GM18873 (cell line): ENCODE measurements around the gene KEAP1.

ENCODE experiments used
- ATAC-seq: cut with Tn5 transposase; IDR thresholded peaks from one replicate; pipeline ENCODE4 v1.9.1; 2021; ENCODE audit warnings: mild to moderate bottlenecking, moderate library complexity, moderate number of reproducible peaks; ENCODE audit not compliant: unreplicated experiment, low FRiP score

Gene KEAP1

DNA sequence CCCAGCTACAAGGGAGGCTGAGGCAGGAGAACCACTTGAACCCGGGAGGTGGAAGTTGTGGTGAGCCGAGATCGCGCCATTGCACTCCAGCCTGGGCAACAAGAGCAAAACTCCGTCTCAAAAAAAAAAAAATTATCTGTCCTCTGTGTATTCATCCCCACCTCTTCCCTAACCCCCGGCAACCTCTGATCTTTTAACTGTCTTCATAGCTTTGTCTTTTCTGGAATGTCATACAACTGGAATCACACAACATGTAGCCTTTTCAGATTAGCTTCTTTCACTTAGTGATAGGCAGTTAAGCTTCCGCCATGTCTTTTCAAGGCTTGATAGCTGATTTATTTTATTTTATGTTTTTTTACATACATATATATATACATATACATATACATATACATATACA, 22.5 kb upstream of the KEAP1 start:
- ATAC-seq, result no peak

DNA sequence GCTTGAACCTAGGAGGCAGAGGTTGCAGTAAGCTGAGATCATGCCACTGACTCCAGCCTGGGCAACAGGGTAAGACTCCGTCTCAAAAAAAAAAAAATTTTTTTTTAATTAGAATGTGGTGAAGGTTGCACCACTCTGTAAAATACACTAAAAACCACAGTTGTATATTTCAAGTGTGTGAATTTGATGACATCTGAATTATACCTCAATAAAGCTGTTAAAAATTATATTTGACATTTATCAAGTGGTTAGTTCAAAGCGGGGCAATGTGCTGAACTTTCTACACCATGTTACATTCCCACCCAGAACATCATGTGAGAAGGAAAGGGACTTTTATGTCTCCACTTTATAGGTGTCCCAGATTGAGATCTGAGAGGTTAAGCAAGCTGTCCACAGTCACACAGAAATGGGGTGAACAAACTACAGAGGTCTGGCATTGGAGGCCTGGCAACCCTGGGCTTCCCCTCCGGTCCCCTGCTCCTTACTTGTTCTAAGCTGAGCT, 20.0 kb upstream of the KEAP1 start:
- no peak for ATAC-seq

- no peak for ATAC-seq
Measured at GRCh38 chr19:10521461-10522171, 18.5 kb upstream of the KEAP1 start.

DNA sequence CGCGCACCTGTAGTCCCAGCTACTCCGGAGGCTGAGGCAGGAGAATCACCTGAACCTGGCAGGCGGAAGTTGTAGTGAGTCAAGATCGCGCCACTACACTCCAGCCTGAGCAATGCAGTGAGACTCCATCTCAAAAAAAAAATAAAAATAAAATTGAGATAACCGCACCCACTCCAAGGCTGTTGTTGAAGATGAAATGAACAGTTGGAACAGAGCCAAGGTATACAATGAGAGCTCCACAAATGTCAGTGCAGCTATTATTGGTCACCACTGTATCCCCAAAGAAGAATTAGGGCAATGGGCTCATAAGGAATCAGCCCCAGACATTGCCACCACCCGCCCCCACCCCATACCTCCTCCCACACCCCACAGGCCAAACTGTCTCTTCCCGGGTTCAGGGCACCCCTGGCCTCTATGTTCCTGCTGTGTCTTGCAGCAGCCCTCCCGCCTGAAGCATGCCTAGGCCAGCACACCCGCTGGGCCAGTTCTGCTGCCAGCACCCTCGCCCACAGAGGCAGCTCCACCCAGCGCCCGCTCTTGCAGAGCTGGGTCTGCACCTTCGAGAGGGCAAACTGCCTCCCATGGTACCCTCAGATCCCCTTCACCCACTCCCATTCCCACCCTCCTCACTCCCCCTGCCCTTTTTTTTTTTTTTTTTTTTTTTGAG, 17.6 kb upstream of the KEAP1 start:
- no peak for ATAC-seq

GRCh38 chr19:10519421-10519820, 16.3 kb upstream of the KEAP1 start:
- ATAC-seq, result no peak

DNA sequence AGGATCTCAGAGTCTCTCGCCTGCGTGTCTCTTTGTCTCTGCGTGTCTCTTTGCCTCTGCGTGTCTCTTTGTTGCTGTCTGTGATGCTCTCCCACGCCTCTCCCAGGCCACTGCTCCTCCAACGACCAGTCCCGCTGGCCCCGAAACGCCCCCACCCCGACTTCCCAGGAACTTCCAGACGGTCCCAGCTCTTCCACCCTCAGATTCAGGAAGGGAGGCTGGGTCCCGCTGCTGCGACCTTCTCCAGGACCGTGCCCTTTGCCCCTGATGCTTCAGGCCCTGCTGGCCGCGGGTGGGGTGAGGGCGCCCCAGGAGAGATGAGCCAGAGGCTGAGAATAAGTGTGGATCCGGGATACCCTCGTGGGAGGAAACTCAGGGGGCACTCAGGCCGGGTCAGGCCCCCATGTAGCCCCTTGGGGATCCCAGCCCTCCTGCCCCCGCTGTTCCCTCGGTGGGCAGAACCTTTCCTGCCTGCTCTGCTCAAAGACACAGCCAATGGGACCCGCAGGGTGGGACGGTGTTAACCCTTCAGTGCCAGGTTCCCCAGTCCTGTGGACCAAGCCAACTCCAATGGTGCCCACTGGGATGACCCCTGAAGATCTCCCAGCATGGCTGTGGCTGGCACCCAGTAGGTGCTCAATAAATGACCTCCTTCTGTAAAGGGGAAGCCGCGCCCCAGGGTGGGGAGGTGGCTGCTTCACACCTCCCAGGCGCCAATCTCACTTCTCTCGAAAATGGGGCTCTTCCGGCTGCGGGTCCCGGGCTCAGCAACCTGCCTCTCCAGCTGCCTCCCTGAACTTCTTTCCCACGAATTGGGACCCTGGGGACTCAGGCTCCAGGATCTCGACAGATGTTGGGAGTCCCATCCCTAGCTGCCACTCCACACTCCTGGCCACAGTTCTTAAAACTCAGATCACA, 15.5 kb upstream of the KEAP1 start:
- ATAC-seq, result no peak

DNA sequence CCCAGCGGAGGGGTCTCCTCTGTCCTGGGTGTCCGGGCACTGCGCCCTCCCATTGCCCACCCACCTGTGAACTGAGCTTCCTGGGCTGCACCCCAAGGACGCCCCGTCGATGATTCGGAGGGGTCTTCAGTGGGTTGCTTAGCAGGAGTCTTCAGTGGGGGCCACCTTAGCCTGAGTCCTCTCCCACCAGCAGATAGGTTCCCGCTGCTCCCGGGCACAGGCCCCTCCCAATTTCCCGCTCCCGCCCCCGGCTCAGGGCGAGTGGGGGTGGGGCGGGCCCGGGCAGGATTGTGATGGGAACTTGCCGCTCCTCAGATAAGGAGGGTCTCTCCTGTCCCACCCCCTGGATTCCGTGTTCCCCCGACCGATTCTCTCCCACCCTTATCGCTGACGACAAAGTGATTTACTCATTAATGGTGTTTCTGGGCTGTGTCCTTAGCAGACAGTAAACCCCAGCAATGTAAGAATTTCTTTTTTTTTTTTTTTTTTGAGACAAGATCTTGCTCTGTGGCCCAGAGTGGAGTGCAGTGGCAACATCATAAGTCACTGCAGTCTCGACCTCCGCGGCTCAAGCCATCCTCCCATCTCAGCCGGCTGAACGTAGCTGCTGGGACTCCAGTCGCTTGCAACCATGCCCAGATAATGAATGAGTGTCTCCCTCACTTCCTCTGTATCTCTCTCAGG, 14.7 kb upstream of the KEAP1 start:
- ATAC-seq, result no peak

DNA sequence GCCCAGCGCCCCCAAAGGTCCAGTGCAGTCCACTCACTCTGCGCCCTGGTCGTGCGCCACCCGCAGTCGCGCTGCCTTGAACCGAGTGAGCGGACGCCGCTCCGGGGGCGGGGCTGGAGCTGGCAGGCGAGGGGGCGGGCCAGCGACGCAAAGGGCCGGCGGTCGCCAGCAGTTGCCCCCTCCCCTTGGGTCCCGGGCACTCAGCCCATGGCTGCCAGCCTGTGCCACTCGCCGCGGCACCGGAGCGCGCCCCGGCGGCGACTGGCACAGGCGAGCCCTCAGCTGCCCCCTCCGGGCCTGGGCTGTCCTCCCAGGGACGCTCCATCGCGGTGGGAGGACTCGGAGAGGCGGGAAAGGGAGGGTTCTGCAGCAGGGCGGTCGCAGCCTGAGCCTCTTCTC, 14.2 kb upstream of the KEAP1 start, which contains the start of gene S1PR5:
Gene S1PR5 (minus strand): TSS at position 87 of the 399 bp plus-strand sequence. CDS start 2,436 bp downstream, outside the sequence.
- no peak for ATAC-seq

GRCh38 chr19:10516671-10517286, 13.6 kb upstream of the KEAP1 start:
- ATAC-seq, result no peak

GRCh38 chr19:10516064-10516385, 12.9 kb upstream of the KEAP1 start:
- no peak for ATAC-seq

DNA sequence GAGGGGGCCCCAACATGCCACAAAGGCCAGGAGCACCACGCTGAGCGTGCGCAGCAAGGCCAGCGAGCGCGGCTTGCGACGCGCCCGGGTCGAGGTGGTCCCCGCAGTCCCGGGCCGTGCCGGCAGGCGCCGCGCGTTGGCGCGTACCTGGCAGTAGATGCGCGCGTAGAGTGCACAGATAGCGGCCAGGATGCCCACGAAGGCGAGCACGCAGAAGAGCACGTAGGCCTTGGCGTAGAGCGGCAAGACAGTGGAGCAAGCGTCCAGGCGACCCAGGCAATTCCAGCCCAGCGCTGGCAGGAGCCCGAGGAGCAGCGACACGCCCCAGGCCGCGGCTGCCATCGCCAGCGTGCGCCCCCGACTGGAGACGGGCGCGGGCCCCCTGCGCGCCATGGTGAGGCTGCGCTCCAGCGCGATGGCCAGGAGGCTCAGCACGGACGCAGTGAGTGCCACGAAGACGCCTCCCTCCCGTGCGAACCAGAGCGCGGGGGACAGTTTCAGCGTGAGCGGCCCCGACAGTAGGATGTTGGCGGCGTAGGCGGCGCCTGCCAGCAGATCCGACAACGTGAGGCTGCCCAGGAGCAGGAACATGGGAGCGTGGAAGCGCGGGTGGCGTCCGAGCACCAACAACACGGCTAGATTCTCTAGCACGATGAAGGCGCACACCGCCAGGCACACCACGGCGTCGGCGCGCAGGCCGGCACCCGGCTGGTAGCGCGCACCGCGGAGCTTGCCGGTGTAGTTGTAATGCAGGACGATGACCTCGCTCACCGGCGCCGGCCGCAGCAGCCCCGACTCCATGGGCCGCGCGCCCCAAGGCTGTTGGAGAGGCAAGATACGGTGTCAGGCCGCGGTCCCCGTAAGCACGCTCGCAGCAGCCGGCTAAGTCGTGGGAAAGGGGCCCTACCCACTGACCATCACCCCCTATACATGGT, 11.3 kb upstream of the KEAP1 start:
- ATAC-seq, result no peak

GRCh38 chr19:10513223-10513622, 10.1 kb upstream of the KEAP1 start:
- no peak for ATAC-seq

DNA sequence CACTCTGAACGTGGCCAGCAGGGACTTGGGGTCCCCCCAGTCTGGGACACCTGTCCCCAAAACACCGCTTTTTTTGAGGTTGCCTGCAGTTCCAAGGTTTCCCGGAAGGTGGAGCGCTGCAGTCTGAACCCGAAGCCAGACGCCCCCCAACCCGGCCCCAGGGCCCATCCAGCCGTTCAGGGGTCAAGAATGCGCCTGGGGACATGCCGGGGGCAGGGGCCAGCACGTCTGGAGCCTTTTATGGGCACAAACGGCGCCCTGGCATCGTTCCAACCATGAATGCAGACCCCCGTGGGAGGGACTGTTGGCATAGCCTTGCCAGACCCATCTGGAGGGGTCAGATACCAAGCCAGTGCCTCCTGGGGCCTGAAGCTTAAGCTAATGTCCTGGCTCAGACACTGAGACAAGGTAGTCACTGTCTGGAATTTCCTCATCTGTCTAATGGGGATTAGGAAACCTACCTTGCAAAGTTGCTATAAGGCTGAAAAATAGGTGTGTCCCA, 7.2 kb upstream of the KEAP1 start:
- ATAC-seq, result no peak

- no peak for ATAC-seq
Measured at GRCh38 chr19:10508707-10509106, 5.6 kb upstream of the KEAP1 start.

GRCh38 chr19:10508036-10508435, 4.9 kb upstream of the KEAP1 start:
- ATAC-seq, result no peak

- ATAC-seq, result no peak
Measured at GRCh38 chr19:10505583-10506229, 2.5 kb upstream of the KEAP1 start.

- ATAC-seq, result peak; percentile 55
Measured at GRCh38 chr19:10502524-10503001, 593 bp downstream of the KEAP1 start.

- peak; percentile 18 for ATAC-seq
Measured at GRCh38 chr19:10501971-10502523, 1.1 kb downstream of the KEAP1 start.
